K562 (cell line): ENCODE results near the gene TEX261. TPM values are rescaled to one million over a fixed set of nuclear protein-coding genes. Genes with fewer than 3 reads are reported as not detected.
A peak's percentile ranks its signal among the peaks of the same experiment; 100 is the strongest.

Experiments
- HDAC1 ChIP-seq, 2 experiments: fragments of 450-650 bp; IDR thresholded peaks; 2 replicates each; pipeline ENCODE4 v1.6.1; 2016 to 2017; ENCODE audit warnings: inconsistent platforms in 1 of 2, mild to moderate bottlenecking in 1 of 2, moderate library complexity in 1 of 2
- KDM5B ChIP-seq: fragments of 200-600 bp; sonication (generic); IDR thresholded peaks from 2 replicates; pipeline ENCODE4 v1.6.1; 2012; ENCODE audit warnings: low read depth, mild to moderate bottlenecking, moderate library complexity, low read length, control low read depth, inconsistent platforms; ENCODE audit not compliant: insufficient replicate concordance
- MXI1 ChIP-seq: IDR thresholded peaks from 2 replicates; pipeline ENCODE4 v1.6.1; 2011; ENCODE audit warnings: low read depth, mild to moderate bottlenecking, improper control_type of control experiment, low read length
- POLR2AphosphoS2 ChIP-seq: IDR thresholded peaks from 2 replicates; pipeline ENCODE4 v1.6.1; 2012; ENCODE audit warnings: low read length, improper control_type of control experiment
- RBM22 ChIP-seq: fragments of 200-400 bp; formaldehyde crosslinking; IDR thresholded peaks from 2 replicates; pipeline ENCODE4 v1.6.1; 2018; ENCODE audit warnings: low read length, low read depth; ENCODE audit not compliant: poor library complexity, severe bottlenecking
- SMAD4 ChIP-seq: fragments of 250-450 bp; sonication (Bioruptor Pico); conservative IDR thresholded peaks from 2 replicates; pipeline ENCODE4 v1.8.0; 2021; ENCODE audit warnings: inconsistent platforms, mild to moderate bottlenecking, moderate library complexity
- SREBF2 ChIP-seq: sonication (generic); formaldehyde crosslinking; IDR thresholded peaks from 2 replicates; pipeline ENCODE4 v1.4.0; 2020; ENCODE audit warnings: mild to moderate bottlenecking, missing genetic modification reagents
- U2AF1 ChIP-seq: fragments of 200-400 bp; formaldehyde crosslinking; optimal IDR thresholded peaks from 2 replicates; pipeline ENCODE3; 2017; ENCODE audit warnings: mild to moderate bottlenecking, low read depth, low read length, moderate library complexity
- ZNF239 ChIP-seq: fragments of 250-450 bp; sonication (Bioruptor Pico); IDR thresholded peaks from 2 replicates; pipeline ENCODE4 v1.4.0; 2020; ENCODE audit warnings: mild to moderate bottlenecking
- ZNF263 ChIP-seq: sonication (generic); formaldehyde crosslinking; IDR thresholded peaks from 2 replicates; pipeline ENCODE4 v1.8.0; 2022; ENCODE audit warnings: mild to moderate bottlenecking, missing genetic modification reagents, borderline replicate concordance
- polyA plus RNA-seq, 8 experiments: library from polyadenylated mRNA; depleted of rRNA in 4 of 8; stranded (reverse) in 5 of 8; unstranded in 3 of 8; fragments of >200 nt; fragmentation: Nextera tagmentation in 2 of 8; fragmentation: Illumina TruSeq in 1 of 8; extraction: Ambion mirVana in 2 of 8; extraction: Trizol in 1 of 8; gene quantifications; 2 replicates each; pipeline versions ENCODE4 v1.2.1 to v1.2.3, GENCODE V29; 2011 to 2014; ENCODE audit warnings: inconsistent platforms in 1 of 8, missing spikeins in 1 of 8
- total RNA-seq, 7 experiments: library from RNA; depleted of rRNA in 6 of 7; stranded (reverse); fragments of >200 nt in 6 of 7; fragmentation: Illumina TruSeq in 2 of 7; extraction: Trizol in 2 of 7; gene quantifications; 2 replicates each; pipeline versions ENCODE4 v1.2.1 to v1.2.3, GENCODE V29; 2011 to 2021; ENCODE audit warnings: low replicate concordance in 1 of 7
- TF ChIP-seq, protein P1 (sequence below): sonication (generic); formaldehyde crosslinking; IDR thresholded peaks from 2 replicates; pipeline ENCODE4 v1.4.0; 2020; ENCODE audit warnings: mild to moderate bottlenecking, missing genetic modification reagents
- TF ChIP-seq, protein P2 (sequence below), 2 experiments: fragments of 450-650 bp; formaldehyde crosslinking in 1 of 2; IDR thresholded peaks; 2 replicates each; pipeline versions ENCODE4 v1.4.0 to v1.6.1; 2014 to 2020; ENCODE audit warnings: mild to moderate bottlenecking in 2 of 2, borderline replicate concordance in 1 of 2, low read depth in 1 of 2
- TF ChIP-seq, protein P3 (sequence below), 2 experiments: IDR thresholded peaks; 2 replicates each; pipeline ENCODE4 v1.6.1; 2011; ENCODE audit warnings: borderline replicate concordance in 1 of 2, control low read depth in 1 of 2, low read depth in 1 of 2, low read length in 1 of 2, mild to moderate bottlenecking in 1 of 2, mixed read lengths in 1 of 2, moderate library complexity in 1 of 2; ENCODE audit not compliant: insufficient read depth in 1 of 2, insufficient read length in 1 of 2, poor library complexity in 1 of 2, severe bottlenecking in 1 of 2; ENCODE audit errors: extremely low read depth in 1 of 2
- TF ChIP-seq, protein P4 (sequence below): sonication (generic); formaldehyde crosslinking; IDR thresholded peaks from 2 replicates; pipeline ENCODE4 v1.8.0; 2022; ENCODE audit warnings: missing genetic modification reagents, mild to moderate bottlenecking, borderline replicate concordance

TEX261 gene
- total and polyA plus RNA-seq, 9 of the 15 experiments (the other 6 are each of a cell fraction or from before 2014, with no cell fraction given): 11.9 to 110 (median 51.9) TPM

DNA sequence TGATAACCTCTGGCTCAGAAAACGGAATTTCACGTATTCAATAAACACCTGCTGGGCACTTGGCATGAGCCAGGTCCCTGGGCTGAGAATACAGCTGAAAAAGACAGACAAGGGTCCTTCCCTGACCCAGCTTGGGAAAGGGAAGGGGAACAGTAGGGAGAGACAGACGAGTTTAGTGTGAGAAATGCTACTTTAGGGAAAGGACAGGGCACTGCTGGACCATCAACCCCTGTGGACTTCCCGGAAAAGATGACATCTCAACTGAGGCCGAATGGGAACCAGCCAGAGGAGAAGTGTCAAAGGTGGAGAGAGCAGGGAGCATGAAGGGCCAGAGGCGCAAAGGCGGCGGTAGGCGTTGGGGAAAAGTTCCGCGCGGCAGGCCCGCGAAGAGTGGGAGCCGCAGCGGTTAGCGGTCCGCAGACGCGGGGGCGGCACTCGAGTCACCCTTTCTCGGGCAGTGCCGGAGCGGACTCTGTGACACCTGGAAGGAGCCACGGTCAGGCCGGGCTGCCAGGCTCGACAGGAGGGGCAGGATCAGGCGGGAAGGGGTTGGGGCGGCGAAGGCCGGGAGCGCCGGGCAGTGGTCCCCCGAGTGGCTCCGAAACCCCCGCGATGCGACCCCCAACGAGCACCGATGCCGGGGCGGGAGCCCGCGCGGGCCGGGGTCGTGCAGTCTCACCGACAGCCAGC lies 519 bp downstream of the TEX261 start (continued):
- TF ChIP-seq, protein P1, sequence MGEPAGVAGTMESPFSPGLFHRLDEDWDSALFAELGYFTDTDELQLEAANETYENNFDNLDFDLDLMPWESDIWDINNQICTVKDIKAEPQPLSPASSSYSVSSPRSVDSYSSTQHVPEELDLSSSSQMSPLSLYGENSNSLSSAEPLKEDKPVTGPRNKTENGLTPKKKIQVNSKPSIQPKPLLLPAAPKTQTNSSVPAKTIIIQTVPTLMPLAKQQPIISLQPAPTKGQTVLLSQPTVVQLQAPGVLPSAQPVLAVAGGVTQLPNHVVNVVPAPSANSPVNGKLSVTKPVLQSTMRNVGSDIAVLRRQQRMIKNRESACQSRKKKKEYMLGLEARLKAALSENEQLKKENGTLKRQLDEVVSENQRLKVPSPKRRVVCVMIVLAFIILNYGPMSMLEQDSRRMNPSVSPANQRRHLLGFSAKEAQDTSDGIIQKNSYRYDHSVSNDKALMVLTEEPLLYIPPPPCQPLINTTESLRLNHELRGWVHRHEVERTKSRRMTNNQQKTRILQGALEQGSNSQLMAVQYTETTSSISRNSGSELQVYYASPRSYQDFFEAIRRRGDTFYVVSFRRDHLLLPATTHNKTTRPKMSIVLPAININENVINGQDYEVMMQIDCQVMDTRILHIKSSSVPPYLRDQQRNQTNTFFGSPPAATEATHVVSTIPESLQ: no peak
- peak; percentile 29 for TF ChIP-seq KDM5B
- no peak for TF ChIP-seq RBM22
- no peak for TF ChIP-seq ZNF239 (CRISPR knock-in tag)
- TF ChIP-seq U2AF1: peak; percentile 60
- no peak for TF ChIP-seq ZNF263 (CRISPR knock-in tag)
- TF ChIP-seq, protein P2, sequence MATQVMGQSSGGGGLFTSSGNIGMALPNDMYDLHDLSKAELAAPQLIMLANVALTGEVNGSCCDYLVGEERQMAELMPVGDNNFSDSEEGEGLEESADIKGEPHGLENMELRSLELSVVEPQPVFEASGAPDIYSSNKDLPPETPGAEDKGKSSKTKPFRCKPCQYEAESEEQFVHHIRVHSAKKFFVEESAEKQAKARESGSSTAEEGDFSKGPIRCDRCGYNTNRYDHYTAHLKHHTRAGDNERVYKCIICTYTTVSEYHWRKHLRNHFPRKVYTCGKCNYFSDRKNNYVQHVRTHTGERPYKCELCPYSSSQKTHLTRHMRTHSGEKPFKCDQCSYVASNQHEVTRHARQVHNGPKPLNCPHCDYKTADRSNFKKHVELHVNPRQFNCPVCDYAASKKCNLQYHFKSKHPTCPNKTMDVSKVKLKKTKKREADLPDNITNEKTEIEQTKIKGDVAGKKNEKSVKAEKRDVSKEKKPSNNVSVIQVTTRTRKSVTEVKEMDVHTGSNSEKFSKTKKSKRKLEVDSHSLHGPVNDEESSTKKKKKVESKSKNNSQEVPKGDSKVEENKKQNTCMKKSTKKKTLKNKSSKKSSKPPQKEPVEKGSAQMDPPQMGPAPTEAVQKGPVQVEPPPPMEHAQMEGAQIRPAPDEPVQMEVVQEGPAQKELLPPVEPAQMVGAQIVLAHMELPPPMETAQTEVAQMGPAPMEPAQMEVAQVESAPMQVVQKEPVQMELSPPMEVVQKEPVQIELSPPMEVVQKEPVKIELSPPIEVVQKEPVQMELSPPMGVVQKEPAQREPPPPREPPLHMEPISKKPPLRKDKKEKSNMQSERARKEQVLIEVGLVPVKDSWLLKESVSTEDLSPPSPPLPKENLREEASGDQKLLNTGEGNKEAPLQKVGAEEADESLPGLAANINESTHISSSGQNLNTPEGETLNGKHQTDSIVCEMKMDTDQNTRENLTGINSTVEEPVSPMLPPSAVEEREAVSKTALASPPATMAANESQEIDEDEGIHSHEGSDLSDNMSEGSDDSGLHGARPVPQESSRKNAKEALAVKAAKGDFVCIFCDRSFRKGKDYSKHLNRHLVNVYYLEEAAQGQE (IDR thresholded peaks at IDR 0.05; ENCODE audit: borderline replicate concordance): no peak
- TF ChIP-seq, protein P2 (CRISPR knock-in tag; IDR thresholded peaks at IDR 0.05; ENCODE audit: low read depth): no peak
- no peak for TF ChIP-seq SREBF2
- TF ChIP-seq, protein P3, sequence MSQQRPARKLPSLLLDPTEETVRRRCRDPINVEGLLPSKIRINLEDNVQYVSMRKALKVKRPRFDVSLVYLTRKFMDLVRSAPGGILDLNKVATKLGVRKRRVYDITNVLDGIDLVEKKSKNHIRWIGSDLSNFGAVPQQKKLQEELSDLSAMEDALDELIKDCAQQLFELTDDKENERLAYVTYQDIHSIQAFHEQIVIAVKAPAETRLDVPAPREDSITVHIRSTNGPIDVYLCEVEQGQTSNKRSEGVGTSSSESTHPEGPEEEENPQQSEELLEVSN (IDR thresholded peaks at IDR 0.05; ENCODE audit: borderline replicate concordance in 1 of 2, extremely low read depth in 1 of 2, insufficient read depth in 1 of 2, insufficient read length in 1 of 2, low read depth in 1 of 2, low read length in 1 of 2, poor library complexity in 1 of 2, severe bottlenecking in 1 of 2): peak in 1 of 2 experiments; percentile 57
- TF ChIP-seq, protein P4, sequence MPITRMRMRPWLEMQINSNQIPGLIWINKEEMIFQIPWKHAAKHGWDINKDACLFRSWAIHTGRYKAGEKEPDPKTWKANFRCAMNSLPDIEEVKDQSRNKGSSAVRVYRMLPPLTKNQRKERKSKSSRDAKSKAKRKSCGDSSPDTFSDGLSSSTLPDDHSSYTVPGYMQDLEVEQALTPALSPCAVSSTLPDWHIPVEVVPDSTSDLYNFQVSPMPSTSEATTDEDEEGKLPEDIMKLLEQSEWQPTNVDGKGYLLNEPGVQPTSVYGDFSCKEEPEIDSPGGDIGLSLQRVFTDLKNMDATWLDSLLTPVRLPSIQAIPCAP: no peak
- no peak for TF ChIP-seq MXI1
- no peak for TF ChIP-seq POLR2AphosphoS2
- TF ChIP-seq SMAD4 (CRISPR knock-in tag): peak; percentile 60; the same call in 1 of the 2 replicates
- TF ChIP-seq HDAC1 (IDR thresholded peaks at IDR 0.05): peak in 1 of 2 experiments; percentile 77; a peak in 2 of 4 replicates
